Transverse colon (tissue), 4 donors: ENCODE data around the gene SLC35F3.

ENCODE experiments used
- CTCF ChIP-seq, 5 experiments: fragments of 200-600 bp in 3 of 5; fragments of 450-650 bp in 2 of 5; sonication (generic) in 3 of 5; IDR thresholded peaks; 1 replicate in 2 of 5; 2 replicates in 3 of 5; pipeline ENCODE4 v1.5.1; 2016 to 2017; ENCODE audit warnings: antibody characterized with exemption in 5 of 5, inconsistent platforms in 3 of 5, mild to moderate bottlenecking in 2 of 5, moderate library complexity in 1 of 5
- POLR2AphosphoS5 ChIP-seq, 3 donors: sonication (generic); formaldehyde crosslinking; IDR thresholded peaks; one replicate each; pipeline ENCODE4 v1.6.1; 2016; ENCODE audit warnings: antibody characterized with exemption in 3 of 3

GRCh38 chr1:234169161-234169849 is 264.8 kb downstream of the SLC35F3 start:
- TF ChIP-seq POLR2AphosphoS5 (IDR thresholded peaks at IDR 0.05) (no peak), CTCF (IDR thresholded peaks at IDR 0.05) (no peak)
